ENCODE results near the gene CNTNAP5. TPM values are rescaled to one million over a fixed set of nuclear protein-coding genes. Genes with fewer than 3 reads are reported as not detected.

The CNTNAP5 gene
- total RNA-seq, 3 donors from 2014 or later (not counting 1 experiment from before 2014, with no cell fraction given): not detected

DNA sequence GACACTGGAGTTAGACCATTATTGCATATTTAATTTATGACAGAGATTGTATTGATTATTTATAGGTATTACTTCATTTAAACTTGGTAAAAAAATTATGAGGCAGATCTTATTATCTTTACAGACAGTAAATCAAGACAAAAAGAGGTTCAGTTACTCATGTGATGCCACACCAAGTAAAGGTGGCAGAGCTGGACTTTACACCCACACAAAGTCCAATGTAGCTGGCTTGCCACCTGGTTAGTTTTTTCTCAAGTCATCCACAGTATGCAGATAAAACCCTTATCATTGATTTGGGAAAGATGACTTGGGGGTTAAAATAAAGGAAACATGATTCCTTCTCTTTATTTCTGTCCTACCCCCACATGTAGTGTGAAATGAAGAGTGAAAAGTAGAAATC, 137.2 kb downstream of the CNTNAP5 start:
- no peak overlapping the region for H3K4me3 ChIP-seq (ENCODE audit: low read length)
- no peaks in the 10 kb centered on the region for H3K4me1 ChIP-seq (ENCODE audit: control insufficient read depth, insufficient read depth, low read length)
- intact Hi-C loops (cut with micrococcal nuclease): no loop called here

DNA sequence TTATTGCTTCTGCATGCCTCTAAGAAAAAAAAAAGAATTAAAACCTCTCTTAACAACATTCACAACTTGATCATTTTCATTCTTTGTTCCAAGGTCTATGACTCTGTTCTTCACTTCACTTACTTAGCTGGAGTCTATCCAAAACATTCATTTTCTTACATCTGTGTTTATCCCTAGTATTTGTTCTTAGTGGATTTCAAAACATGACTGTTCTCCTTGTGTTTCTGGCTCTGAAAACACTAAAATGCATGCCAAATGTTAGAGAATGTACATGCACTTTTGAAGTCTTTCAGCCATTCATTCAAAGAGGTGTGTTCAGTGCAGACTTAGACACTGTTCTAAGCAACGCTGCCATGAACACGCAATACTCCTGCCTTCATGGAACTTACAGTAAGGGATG, 138.8 kb downstream of the CNTNAP5 start:
- DNase-seq: no peak
- Mint-ChIP-seq H3K27ac (no peak overlapping the region), H3K4me1 (no peaks in the 10 kb centered on the region), H3K36me3 (no peaks in the 10 kb centered on the region), H3K4me3 (no peak overlapping the region), H3K27me3 (ENCODE audit: low read depth in 2 of 2) (no peaks in the 10 kb centered on the region), H3K9me3 (peaks cover 5 to 16% of the 10 kb centered on the region in 2 donors)
- no peaks in the 10 kb centered on the region for H3K36me3 ChIP-seq (ENCODE audit: control insufficient read depth, insufficient read depth, low read length)
- no peak overlapping the region for H3K27ac ChIP-seq (ENCODE audit: low read length)
- no peaks in the 10 kb centered on the region for H3K9me3 ChIP-seq (ENCODE audit: control insufficient read depth, insufficient read depth, low read length)
- H3K4me1 ChIP-seq (ENCODE audit: control insufficient read depth, insufficient read depth, low read length): no peaks in the 10 kb centered on the region
- intact Hi-C loops (cut with micrococcal nuclease): no loop called here
- ATAC-seq: no peak
- no peak overlapping the region for H3K4me3 ChIP-seq (ENCODE audit: low read length)
- TF ChIP-seq, protein P1, sequence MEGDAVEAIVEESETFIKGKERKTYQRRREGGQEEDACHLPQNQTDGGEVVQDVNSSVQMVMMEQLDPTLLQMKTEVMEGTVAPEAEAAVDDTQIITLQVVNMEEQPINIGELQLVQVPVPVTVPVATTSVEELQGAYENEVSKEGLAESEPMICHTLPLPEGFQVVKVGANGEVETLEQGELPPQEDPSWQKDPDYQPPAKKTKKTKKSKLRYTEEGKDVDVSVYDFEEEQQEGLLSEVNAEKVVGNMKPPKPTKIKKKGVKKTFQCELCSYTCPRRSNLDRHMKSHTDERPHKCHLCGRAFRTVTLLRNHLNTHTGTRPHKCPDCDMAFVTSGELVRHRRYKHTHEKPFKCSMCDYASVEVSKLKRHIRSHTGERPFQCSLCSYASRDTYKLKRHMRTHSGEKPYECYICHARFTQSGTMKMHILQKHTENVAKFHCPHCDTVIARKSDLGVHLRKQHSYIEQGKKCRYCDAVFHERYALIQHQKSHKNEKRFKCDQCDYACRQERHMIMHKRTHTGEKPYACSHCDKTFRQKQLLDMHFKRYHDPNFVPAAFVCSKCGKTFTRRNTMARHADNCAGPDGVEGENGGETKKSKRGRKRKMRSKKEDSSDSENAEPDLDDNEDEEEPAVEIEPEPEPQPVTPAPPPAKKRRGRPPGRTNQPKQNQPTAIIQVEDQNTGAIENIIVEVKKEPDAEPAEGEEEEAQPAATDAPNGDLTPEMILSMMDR (IDR thresholded peaks at IDR 0.05): no peak
- WGBS (ENCODE audit: insufficient coverage): 100% methylated on average over 2 of the region's 2 CpGs
- no peaks in the 10 kb centered on the region for H3K27me3 ChIP-seq (ENCODE audit: control insufficient read depth, insufficient read depth, low read length)

More for the DNA sequence above, 137.2 kb downstream of the CNTNAP5 start:
- ATAC-seq (no peak), DNase-seq (no peak)
- no peaks in the 10 kb centered on the region for H3K9me3 ChIP-seq (ENCODE audit: control insufficient read depth, insufficient read depth, low read length)
- Mint-ChIP-seq H3K9me3 (peaks cover 5 to 14% of the 10 kb centered on the region in 2 donors), H3K4me3 (no peak overlapping the region), H3K36me3 (no peaks in the 10 kb centered on the region), H3K27ac (no peak overlapping the region), H3K4me1 (no peaks in the 10 kb centered on the region), H3K27me3 (ENCODE audit: low read depth in 2 of 2) (no peaks in the 10 kb centered on the region)
- no peaks in the 10 kb centered on the region for H3K27me3 ChIP-seq (ENCODE audit: control insufficient read depth, insufficient read depth, low read length)
- no peaks in the 10 kb centered on the region for H3K36me3 ChIP-seq (ENCODE audit: control insufficient read depth, insufficient read depth, low read length)
- TF ChIP-seq, protein P1 (IDR thresholded peaks at IDR 0.05): no peak
- no peak overlapping the region for H3K27ac ChIP-seq (ENCODE audit: low read length)

DNA sequence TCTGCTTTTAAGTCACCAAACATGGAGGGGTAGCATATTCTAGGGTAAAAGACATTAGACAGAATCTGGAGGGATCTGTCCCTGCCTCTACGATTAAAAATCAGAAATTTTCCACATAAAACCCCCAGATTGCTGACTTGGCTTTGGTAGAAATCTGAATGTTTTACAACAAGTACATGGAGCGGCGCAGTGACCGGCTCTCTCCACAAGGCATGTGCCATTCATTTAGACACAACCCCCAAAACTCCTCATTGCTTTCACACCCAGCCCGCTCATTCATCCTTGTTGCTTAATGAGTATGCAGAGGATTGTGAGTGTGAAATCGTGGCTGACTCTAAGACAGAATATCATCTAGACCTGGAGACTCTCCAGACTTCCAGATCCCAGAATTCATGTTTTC, 140.6 kb downstream of the CNTNAP5 start:
- H3K27me3 Mint-ChIP-seq (ENCODE audit: low read depth in 2 of 2): no peaks in the 10 kb centered on the region
- H3K27ac ChIP-seq (ENCODE audit: low read length): no peak overlapping the region
- no peak overlapping the region for H3K27ac Mint-ChIP-seq
- H3K36me3 ChIP-seq (ENCODE audit: control insufficient read depth, insufficient read depth, low read length): no peaks in the 10 kb centered on the region
- ATAC-seq: no peak
- intact Hi-C loops (cut with micrococcal nuclease): no loop called here
- H3K9me3 ChIP-seq (ENCODE audit: control insufficient read depth, insufficient read depth, low read length): peaks cover 3% of the 10 kb centered on the region
- no peaks in the 10 kb centered on the region for H3K4me1 Mint-ChIP-seq
- H3K27me3 ChIP-seq (ENCODE audit: control insufficient read depth, insufficient read depth, low read length): no peaks in the 10 kb centered on the region
- H3K4me3 Mint-ChIP-seq: no peak overlapping the region
- H3K36me3 Mint-ChIP-seq: no peaks in the 10 kb centered on the region
- DNase-seq: no peak
- peaks cover 5 to 21% of the 10 kb centered on the region in 2 donors for H3K9me3 Mint-ChIP-seq
- no peak overlapping the region for H3K4me3 ChIP-seq (ENCODE audit: low read length)
- TF ChIP-seq, protein P1 (IDR thresholded peaks at IDR 0.05): no peak
- H3K4me1 ChIP-seq (ENCODE audit: control insufficient read depth, insufficient read depth, low read length): no peaks in the 10 kb centered on the region
- WGBS (ENCODE audit: insufficient coverage): 76% methylated on average over 4 of the region's 6 CpGs

DNA sequence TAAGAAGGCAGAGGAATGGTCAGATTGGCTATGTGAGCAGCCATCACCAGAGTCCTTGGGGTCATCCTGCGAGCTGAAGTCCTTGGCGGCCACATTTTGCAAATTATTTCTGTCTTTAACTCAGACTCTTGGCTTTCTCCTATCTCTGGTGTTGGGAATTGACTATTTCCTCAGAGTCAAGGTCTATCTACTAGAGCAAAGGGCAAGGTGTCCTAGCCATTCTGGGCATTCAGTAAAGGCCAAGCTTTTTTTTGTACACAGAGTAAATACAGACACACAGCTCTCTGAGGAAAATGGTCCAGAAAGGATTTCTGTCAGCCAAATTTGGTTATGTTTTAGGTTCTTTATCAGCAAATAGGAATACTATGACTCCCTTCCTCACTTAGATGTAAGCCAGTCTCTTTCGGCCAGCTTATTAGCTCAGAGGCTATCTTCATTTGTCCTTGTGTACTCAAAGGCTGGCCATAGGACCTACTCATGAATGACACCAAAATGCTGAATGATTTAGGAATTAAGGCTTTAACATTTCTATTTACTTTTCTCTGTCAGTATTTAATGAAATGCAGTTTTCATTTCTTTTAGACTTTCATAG, 146.5 kb downstream of the CNTNAP5 start:
- Histone ChIP-seq H3K27me3 (ENCODE audit: control insufficient read depth, insufficient read depth, low read length) (no peaks in the 10 kb centered on the region), H3K4me3 (ENCODE audit: low read length) (no peak overlapping the region), H3K9me3 (ENCODE audit: control insufficient read depth, insufficient read depth, low read length) (peaks cover 4% of the 10 kb centered on the region), H3K36me3 (ENCODE audit: control insufficient read depth, insufficient read depth, low read length) (no peaks in the 10 kb centered on the region), H3K4me1 (ENCODE audit: control insufficient read depth, insufficient read depth, low read length) (no peaks in the 10 kb centered on the region), H3K27ac (ENCODE audit: low read length) (no peak overlapping the region)
- H3K4me1 Mint-ChIP-seq: no peaks in the 10 kb centered on the region
- no peaks in the 10 kb centered on the region for H3K36me3 Mint-ChIP-seq
- no peak overlapping the region for H3K27ac Mint-ChIP-seq
- intact Hi-C loops (cut with micrococcal nuclease): no loop called here
- WGBS (ENCODE audit: insufficient coverage): 100% methylated on average over 3 of the region's 3 CpGs
- H3K4me3 Mint-ChIP-seq: no peak overlapping the region
- peaks cover 11 to 24% of the 10 kb centered on the region in 2 donors for H3K9me3 Mint-ChIP-seq
- DNase-seq (no peak), ATAC-seq (no peak)
- TF ChIP-seq, protein P1 (IDR thresholded peaks at IDR 0.05): no peak
- no peaks in the 10 kb centered on the region for H3K27me3 Mint-ChIP-seq (ENCODE audit: low read depth in 2 of 2)

Data from natural killer cell (primary cell).